ENCODE results near the gene KIZ. TPM values are rescaled to one million over a fixed set of nuclear protein-coding genes. Genes with fewer than 3 reads are reported as not detected.

KIZ gene
- total RNA-seq, 1 donor from 2014 or later: 42.3 TPM

GRCh38 chr20:21202259-21202658 is 76.4 kb downstream of the KIZ start:
- Histone ChIP-seq H3K36me3 (peaks cover 4% of the 10 kb centered on the region), H3K4me3 (no peak overlapping the region), H3K27me3 (ENCODE audit: low read depth) (no peaks in the 10 kb centered on the region), H3K4me1 (no peaks in the 10 kb centered on the region), H3K9me3 (replicated peaks) (no peaks in the 10 kb centered on the region), H3K27ac (replicated peaks) (no peak overlapping the region)
- DNase-seq: no peak
- intact Hi-C loops (cut with micrococcal nuclease): no loop called here
- TF ChIP-seq CTCF (IDR thresholded peaks at IDR 0.05; ENCODE audit: borderline replicate concordance): no peak

GRCh38 chr20:21203088-21203656 is 77.3 kb downstream of the KIZ start:
- TF ChIP-seq CTCF (IDR thresholded peaks at IDR 0.05; ENCODE audit: borderline replicate concordance): no peak
- H3K27ac ChIP-seq (replicated peaks): no peak overlapping the region

GRCh38 chr20:21206584-21206983 is 80.7 kb downstream of the KIZ start:
- no peaks in the 10 kb centered on the region for H3K4me1 ChIP-seq
- DNase-seq: no peak
- H3K36me3 ChIP-seq: peaks cover 4% of the 10 kb centered on the region
- intact Hi-C loops (cut with micrococcal nuclease): no loop called here
- no peaks in the 10 kb centered on the region for H3K9me3 ChIP-seq (replicated peaks)
- no peak overlapping the region for H3K27ac ChIP-seq (replicated peaks)
- TF ChIP-seq CTCF (IDR thresholded peaks at IDR 0.05; ENCODE audit: borderline replicate concordance): no peak
- no peak overlapping the region for H3K4me3 ChIP-seq
- no peaks in the 10 kb centered on the region for H3K27me3 ChIP-seq (ENCODE audit: low read depth)

More at GRCh38 chr20:21203088-21203656, 77.3 kb downstream of the KIZ start:
- H3K4me3 ChIP-seq: no peak overlapping the region
- H3K36me3 ChIP-seq: peaks cover 4% of the 10 kb centered on the region
- no peaks in the 10 kb centered on the region for H3K4me1 ChIP-seq
- no peaks in the 10 kb centered on the region for H3K27me3 ChIP-seq (ENCODE audit: low read depth)
- H3K9me3 ChIP-seq (replicated peaks): no peaks in the 10 kb centered on the region
- DNase-seq: no peak
- intact Hi-C loops (cut with micrococcal nuclease): no loop called here

DNA sequence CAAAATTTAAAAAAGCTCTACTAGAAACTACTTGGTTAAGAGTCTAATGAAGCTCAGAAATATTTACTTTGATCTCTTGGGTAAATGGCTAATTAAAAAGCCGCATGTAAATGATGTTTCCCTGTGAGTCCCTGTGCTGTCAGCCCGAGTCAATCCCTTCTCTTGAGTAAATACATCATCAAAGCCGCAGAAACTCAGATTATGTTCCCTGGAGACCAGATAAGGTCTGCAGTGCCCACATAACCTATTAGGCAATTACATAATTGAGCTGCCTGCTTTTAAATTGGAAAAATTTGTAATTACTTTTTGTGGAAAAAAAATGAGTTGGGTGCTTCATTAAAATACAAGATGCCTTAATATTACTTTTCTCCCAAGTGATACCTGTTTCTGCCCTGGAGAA is 83.1 kb downstream of the KIZ start:
- Histone ChIP-seq H3K27ac (replicated peaks) (no peak overlapping the region), H3K9me3 (replicated peaks) (no peaks in the 10 kb centered on the region), H3K27me3 (ENCODE audit: low read depth) (no peaks in the 10 kb centered on the region), H3K4me3 (no peak overlapping the region), H3K36me3 (peaks cover 4% of the 10 kb centered on the region), H3K4me1 (no peaks in the 10 kb centered on the region)
- intact Hi-C loops (cut with micrococcal nuclease): no loop called here
- no peak for TF ChIP-seq CTCF (IDR thresholded peaks at IDR 0.05; ENCODE audit: borderline replicate concordance)
- DNase-seq: no peak

DNA sequence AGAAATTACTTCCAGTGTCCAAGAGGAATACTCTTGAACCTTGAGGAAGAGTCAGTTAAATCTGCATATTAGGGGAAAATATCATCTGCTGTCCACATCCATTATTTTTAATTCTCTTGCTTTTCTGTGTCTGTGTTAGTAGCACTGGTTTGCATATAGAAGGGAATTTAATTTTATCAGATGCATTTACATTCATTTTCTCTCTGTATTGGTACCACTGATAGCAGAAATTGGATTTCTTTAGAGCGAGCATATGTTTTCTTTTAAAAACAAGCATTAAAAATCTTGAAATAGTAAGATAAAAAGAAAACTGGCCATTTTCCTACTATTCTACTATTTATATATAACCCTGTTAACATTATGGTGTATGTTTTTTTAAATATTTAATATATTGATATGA is 83.8 kb downstream of the KIZ start:
- no peaks in the 10 kb centered on the region for H3K27me3 ChIP-seq (ENCODE audit: low read depth)
- H3K4me1 ChIP-seq: no peaks in the 10 kb centered on the region
- H3K9me3 ChIP-seq (replicated peaks): no peaks in the 10 kb centered on the region
- no peak for DNase-seq
- H3K36me3 ChIP-seq: peaks cover 4% of the 10 kb centered on the region
- intact Hi-C loops (cut with micrococcal nuclease): no loop called here
- TF ChIP-seq CTCF (IDR thresholded peaks at IDR 0.05; ENCODE audit: borderline replicate concordance): no peak
- H3K27ac ChIP-seq (replicated peaks): no peak overlapping the region
- H3K4me3 ChIP-seq: no peak overlapping the region

Data from left ventricle myocardium inferior (tissue), 1 donor.